GM10248 (cell line): ENCODE results near the gene DOCK10.

Source experiments
- CTCF ChIA-PET: fragments of 300-600 bp; sonication (Branson Sonifier 250); formaldehyde crosslinking; extraction: SDS; loops from one replicate; lab custom pipeline; 2021; ENCODE audit warnings: antibody characterized with exemption; lab: Yijun Ruan, JAX
- POLR2A ChIA-PET: fragments of 350-650 bp; sonication (Branson Sonifier 250); formaldehyde crosslinking; extraction: SDS; loops from one replicate; lab custom pipeline; 2020; ENCODE audit warnings: antibody characterized with exemption; lab: Yijun Ruan, JAX
- DNase-seq: peaks from one replicate; pipeline ENCODE4 v3.0.0; 2012; ENCODE audit errors: extremely low spot score
- TF ChIP-seq, protein P1 (sequence below): IDR thresholded peaks from 2 replicates; pipeline ENCODE4 v1.5.1; 2012; ENCODE audit warnings: mild to moderate bottlenecking, low read depth; ENCODE audit errors: extremely low read depth, missing control alignments, control extremely low read depth

Gene DOCK10

DNA sequence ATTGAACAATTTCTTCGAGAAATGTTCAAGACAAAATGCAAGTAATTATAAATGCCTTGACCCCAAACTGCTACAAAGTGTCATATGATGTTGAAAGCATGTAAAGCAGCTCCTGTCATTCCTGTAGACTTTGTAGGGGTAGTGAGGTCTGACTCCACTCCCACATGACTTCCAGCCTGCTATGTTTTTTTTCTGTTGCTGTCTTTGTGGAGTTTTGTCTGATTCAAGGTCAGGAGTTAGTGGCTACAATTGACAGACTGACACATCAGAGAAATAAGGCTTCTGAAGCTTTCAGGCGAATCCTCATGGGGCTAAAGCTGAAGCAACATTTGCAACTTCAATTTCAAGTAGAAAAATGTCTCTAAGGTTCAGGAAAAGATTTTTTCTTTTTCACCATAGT lies 262.2 kb downstream of the DOCK10 start:
- DNase-seq, result no peak
- POLR2A ChIA-PET, result no interaction called here
- CTCF ChIA-PET, result interaction anchor here (1.0 to 4.8 kb wide), 5 partner anchors 9 to 422 kb away, joined by 3 to 25 read pairs (median 4); no protein-coding TSS in a partner anchor
- TF ChIP-seq, protein P1, sequence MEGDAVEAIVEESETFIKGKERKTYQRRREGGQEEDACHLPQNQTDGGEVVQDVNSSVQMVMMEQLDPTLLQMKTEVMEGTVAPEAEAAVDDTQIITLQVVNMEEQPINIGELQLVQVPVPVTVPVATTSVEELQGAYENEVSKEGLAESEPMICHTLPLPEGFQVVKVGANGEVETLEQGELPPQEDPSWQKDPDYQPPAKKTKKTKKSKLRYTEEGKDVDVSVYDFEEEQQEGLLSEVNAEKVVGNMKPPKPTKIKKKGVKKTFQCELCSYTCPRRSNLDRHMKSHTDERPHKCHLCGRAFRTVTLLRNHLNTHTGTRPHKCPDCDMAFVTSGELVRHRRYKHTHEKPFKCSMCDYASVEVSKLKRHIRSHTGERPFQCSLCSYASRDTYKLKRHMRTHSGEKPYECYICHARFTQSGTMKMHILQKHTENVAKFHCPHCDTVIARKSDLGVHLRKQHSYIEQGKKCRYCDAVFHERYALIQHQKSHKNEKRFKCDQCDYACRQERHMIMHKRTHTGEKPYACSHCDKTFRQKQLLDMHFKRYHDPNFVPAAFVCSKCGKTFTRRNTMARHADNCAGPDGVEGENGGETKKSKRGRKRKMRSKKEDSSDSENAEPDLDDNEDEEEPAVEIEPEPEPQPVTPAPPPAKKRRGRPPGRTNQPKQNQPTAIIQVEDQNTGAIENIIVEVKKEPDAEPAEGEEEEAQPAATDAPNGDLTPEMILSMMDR, result no peak

DNA sequence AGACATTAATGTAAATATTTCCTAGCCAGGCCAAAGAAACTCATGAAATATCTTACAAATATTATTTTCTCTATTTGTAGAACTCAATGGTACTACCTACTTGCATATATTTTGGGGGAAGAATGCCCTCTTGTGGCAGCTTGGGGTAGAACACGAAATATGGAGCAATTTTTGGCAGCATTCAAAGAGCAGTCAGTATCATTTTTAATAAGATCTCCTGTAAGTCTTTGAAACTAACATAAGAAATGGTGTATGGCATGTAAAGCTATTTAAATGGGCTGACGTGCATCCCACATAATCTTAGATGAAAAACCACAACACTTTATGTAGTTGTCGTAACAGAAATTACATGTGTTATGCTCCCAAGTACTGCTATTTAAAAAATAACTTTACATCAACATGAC lies 263.8 kb downstream of the DOCK10 start:
- POLR2A ChIA-PET, result no interaction called here
- CTCF ChIA-PET, result interaction anchor here (0.7 to 4.8 kb wide), 13 partner anchors 11 to 785 kb away, joined by 3 to 32 read pairs (median 5); no protein-coding TSS in a partner anchor
- TF ChIP-seq, protein P1, result peak; percentile 86
- peak; percentile 57 for DNase-seq

DNA sequence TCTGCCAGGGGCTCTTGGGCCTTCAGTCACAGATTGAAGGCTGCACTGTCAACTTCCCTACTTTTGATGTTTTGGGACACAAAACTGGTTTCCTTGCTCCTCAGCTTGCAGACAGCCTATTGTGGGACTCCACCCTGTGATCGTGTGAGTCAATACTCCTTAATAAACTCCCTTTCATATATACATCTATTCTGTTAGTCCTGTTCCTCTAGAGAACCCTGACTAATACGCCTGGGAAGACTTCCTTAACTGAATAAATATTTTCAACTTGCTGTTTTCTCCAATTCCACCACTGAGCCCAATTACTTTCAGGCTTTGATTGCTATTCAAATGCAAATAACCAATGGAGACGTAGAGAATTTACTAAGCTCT lies 264.7 kb downstream of the DOCK10 start:
- ChIA-PET CTCF (interaction anchor here (0.8 to 4.8 kb wide), 11 partner anchors 11 to 784 kb away, joined by 3 to 32 read pairs (median 6); partner anchors contain the start of gene CUL3), POLR2A (no interaction called here)
- no peak for DNase-seq
- TF ChIP-seq, protein P1, result no peak

DNA sequence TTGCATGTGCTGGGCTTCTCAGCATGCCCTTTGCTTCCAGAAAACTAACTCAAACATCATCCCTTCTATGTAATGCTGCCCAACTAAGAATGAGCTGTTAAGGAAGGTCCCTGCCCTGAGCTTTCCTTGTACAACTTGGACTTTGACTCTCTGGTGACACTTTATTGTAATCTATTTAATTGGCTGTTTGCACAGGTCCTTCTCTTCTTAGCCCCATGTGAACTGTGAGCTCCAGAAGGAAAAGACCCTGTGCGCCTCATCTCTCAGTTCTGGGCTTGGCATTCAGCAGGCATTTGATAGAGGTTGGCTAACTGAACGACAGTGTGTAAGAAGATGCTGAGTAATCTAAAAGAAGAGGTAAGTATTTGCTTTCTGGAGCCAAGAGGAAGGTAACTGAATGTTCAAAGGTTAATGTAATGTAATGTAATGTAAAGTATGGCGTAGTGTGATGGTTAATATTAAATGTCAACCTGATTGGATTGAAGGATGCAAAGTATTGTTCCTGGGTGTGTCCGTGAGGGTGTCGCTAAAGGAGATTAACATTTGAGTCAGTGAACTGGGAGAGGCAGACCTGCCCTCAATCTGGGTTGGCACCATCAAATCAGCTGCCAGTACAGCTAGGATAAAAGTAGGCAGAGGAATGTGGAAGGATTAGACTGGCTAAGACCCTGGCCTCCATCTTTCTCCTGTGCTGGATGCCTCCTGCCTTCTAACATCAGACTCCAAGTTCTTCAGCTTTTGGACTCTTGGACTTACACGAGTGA lies 265.3 kb downstream of the DOCK10 start:
- ChIA-PET CTCF (interaction anchor here (1.0 to 4.8 kb wide), 13 partner anchors 11 to 422 kb away, joined by 3 to 32 read pairs (median 6); partner anchors contain the start of gene CUL3), POLR2A (no interaction called here)
- TF ChIP-seq, protein P1, result no peak
- DNase-seq, result no peak

DNA sequence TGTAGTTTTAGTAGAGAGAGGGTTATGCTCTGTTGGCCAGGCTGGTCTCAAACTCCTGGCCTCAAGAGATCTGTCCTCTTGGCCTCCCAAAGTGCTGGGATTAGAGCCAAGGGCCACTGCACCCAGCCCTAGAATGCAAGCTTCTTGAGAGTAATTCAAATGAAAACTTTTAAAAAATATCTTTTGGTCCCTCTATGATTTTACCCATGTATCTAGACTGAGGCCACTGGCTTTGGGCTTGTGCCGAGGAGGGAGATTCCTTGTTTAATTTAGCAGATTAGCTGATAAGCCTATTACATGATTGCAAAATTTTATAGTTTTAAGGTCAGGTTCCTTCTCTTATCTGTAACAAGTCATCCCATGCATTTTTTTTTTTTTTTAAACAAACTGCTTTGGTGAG lies 266.6 kb downstream of the DOCK10 start:
- DNase-seq, result no peak
- ChIA-PET POLR2A (no interaction called here), CTCF (interaction anchor here (0.8 to 1.9 kb wide), 5 partner anchors 51 to 407 kb away, joined by 3 to 7 read pairs (median 3); no protein-coding TSS in a partner anchor)
- TF ChIP-seq, protein P1, result no peak

DNA sequence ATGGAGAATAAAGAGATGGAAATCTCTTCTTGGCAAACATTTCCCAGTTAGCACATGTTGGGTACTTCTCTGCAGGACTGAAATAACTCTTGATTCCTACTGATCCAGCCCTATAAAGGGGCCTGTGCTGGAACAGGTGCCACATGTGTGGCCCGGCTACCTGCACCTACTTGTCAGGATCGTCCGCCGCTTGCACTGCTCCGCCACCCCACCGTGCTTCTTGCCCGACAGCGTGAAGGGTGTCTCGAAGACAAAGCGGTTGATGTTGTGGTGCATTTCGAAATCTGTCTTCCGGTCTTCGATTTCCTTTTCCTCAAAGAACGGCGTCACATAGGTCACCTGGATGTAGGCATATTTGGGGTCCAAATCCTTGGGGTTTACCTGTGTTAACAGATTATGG lies 267.5 kb downstream of the DOCK10 start:
- no peak for DNase-seq
- POLR2A ChIA-PET, result no interaction called here
- TF ChIP-seq, protein P1, result no peak
- CTCF ChIA-PET, result interaction anchor here (0.8 kb wide), 1 partner anchor 51 kb away, joined by 3 read pairs; no protein-coding TSS in a partner anchor
